ENCODE measurements around the gene CRNN.

Gene CRNN

GRCh38 chr1:152413909-152414308, at the start of gene CRNN:
Gene CRNN, minus strand, starts transcription at chr1:152414263. Its CDS starts 2,030 bp downstream, at chr1:152412233.
- no peak for DNase-seq (ENCODE audit: low spot score)

- no peak for DNase-seq (ENCODE audit: low spot score)
Measured at GRCh38 chr1:152462636-152463035, 48.6 kb upstream of the CRNN start.

GRCh38 chr1:152461544-152461943, 47.5 kb upstream of the CRNN start:
- DNase-seq (ENCODE audit: low spot score) = no peak

- no peak for DNase-seq (ENCODE audit: low spot score)
Measured at GRCh38 chr1:152460529-152460899, 46.5 kb upstream of the CRNN start.

- no peak for DNase-seq (ENCODE audit: low spot score)
Measured at GRCh38 chr1:152459596-152460528, 45.8 kb upstream of the CRNN start.

GRCh38 chr1:152458384-152459185, 44.5 kb upstream of the CRNN start:
- no peak for DNase-seq (ENCODE audit: low spot score)

GRCh38 chr1:152457561-152457960, 43.5 kb upstream of the CRNN start:
- DNase-seq (ENCODE audit: low spot score) = no peak

GRCh38 chr1:152457071-152457470, 43.0 kb upstream of the CRNN start:
- DNase-seq (ENCODE audit: low spot score) = no peak

GRCh38 chr1:152451254-152451653, 37.2 kb upstream of the CRNN start:
- no peak for DNase-seq (ENCODE audit: low spot score)

- DNase-seq (ENCODE audit: low spot score) = no peak
Measured at GRCh38 chr1:152449661-152450060, 35.6 kb upstream of the CRNN start.

- DNase-seq (ENCODE audit: low spot score) = no peak
Measured at GRCh38 chr1:152448496-152448895, 34.4 kb upstream of the CRNN start.

GRCh38 chr1:152448095-152448494, 34.0 kb upstream of the CRNN start:
- no peak for DNase-seq (ENCODE audit: low spot score)

GRCh38 chr1:152447484-152447883, 33.4 kb upstream of the CRNN start:
- no peak for DNase-seq (ENCODE audit: low spot score)

GRCh38 chr1:152444045-152444444, 30.0 kb upstream of the CRNN start:
- DNase-seq (ENCODE audit: low spot score) = no peak

- no peak for DNase-seq (ENCODE audit: low spot score)
Measured at GRCh38 chr1:152442765-152443164, 28.7 kb upstream of the CRNN start.

- DNase-seq (ENCODE audit: low spot score) = no peak
Measured at GRCh38 chr1:152442301-152442700, 28.2 kb upstream of the CRNN start.

GRCh38 chr1:152441756-152442155, 27.7 kb upstream of the CRNN start:
- no peak for DNase-seq (ENCODE audit: low spot score)

GRCh38 chr1:152440635-152441471, 26.8 kb upstream of the CRNN start:
- no peak for DNase-seq (ENCODE audit: low spot score)

GRCh38 chr1:152436593-152437496, 22.8 kb upstream of the CRNN start:
- no peak for DNase-seq (ENCODE audit: low spot score)

GRCh38 chr1:152427458-152427857, 13.4 kb upstream of the CRNN start:
- no peak for DNase-seq (ENCODE audit: low spot score)

GRCh38 chr1:152426731-152427130, 12.7 kb upstream of the CRNN start:
- DNase-seq (ENCODE audit: low spot score) = no peak

Measured in ecto neural progenitor cell (in vitro differentiated cells).